GM20431 (cell line): ENCODE results near the gene COMMD2.

ENCODE experiments used
- in situ Hi-C: fragments of 300-500 bp; cut with MseI, MboI; formaldehyde crosslinking; loops from one replicate; pipeline ENCODE4 v1.15.0; 2020; ENCODE audit warnings: low sequenced_read_pairs; ENCODE audit not compliant: unreplicated experiment

The COMMD2 gene

DNA sequence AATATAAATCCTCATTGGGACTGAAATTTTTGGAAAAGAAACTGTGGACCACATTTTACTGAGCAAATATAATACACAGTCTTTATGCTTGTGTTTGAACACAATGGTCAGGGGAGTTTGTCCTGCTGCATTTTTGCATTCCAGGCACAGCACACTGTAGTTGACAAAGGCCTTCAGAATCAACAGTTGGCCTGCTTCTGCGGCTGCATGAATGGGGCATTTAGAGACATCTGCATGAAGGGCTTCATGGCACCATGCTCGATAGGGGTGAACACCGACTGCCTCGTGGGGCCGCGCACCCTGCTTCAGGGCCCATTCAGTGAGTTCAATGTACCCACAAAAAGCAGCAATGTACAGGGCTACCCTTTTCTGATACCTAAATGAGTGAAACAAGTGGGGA lies 15.4 kb upstream of the COMMD2 start:
- in situ Hi-C loops: loop anchor here (25.0 kb wide), 1 partner anchor 255 kb away; no protein-coding TSS in a partner anchor

GRCh38 chr3:149765762-149766334 lies 13.6 kb upstream of the COMMD2 start:
- in situ Hi-C loops: loop anchor here (25.0 kb wide), 1 partner anchor 254 kb away; no protein-coding TSS in a partner anchor

DNA sequence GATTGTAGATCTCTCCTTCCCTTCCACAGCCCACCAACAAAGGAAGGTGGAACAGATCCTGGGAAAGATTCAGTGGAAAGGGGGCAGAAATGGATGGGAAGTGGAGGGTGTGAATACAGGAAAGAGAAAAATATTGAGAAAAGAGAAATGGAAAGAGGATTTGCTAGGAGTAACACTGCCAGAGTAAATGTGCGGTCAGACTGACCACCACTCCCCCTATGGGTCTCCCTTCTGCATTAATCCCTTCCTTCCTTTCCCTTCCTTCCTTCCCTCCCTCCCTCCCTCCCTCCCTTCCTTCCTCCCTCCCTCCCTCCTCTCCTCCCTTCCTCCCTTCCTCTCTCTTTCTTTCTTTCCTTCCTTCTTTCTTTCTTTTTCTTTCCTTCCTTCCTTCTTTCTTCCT lies 12.0 kb upstream of the COMMD2 start:
- in situ Hi-C loops: loop anchor here (25.0 kb wide), 1 partner anchor 252 kb away; no protein-coding TSS in a partner anchor

GRCh38 chr3:149763565-149764195 lies 11.4 kb upstream of the COMMD2 start:
- in situ Hi-C loops: loop anchor here (25.0 kb wide), 1 partner anchor 251 kb away; no protein-coding TSS in a partner anchor

DNA sequence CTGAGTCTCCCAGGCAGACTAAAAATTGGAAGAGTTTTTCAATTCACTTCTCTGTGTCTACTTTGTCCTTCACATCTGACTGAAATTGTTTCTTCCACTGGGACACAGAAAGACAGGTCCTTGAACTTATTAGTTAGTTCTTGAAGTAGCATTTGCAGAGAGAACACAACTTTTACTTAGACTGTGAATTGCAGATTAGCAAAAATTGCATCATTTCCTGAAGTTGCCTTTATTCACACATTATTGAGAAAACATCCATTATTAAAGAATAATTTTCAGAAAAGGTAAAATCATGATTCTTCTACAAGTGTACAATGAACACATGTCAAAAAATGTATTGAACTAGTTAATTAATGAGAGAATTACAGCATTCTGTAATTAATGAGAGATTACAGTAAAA lies 1.4 kb upstream of the COMMD2 start:
- in situ Hi-C loops: loop anchor here (25.0 kb wide), 1 partner anchor 241 kb away; no protein-coding TSS in a partner anchor

DNA sequence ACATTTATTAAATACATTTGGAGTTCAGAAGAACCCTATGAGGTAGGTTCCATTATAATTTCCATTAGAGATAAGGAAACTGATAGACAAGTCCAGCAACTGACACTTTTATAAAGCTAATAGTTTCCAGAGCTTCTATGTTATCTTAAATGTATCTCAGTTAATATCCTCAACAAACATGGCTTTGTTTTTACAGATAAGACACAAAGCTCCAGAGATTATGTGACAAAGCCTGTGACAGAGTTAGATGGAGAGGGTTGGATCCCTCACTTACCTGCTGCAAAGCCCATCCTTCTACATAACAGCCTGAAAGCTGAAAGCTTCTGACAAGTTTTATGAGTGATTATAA lies 473 bp upstream of the COMMD2 start:
- in situ Hi-C loops: loop anchor here (25.0 kb wide), 1 partner anchor 240 kb away; no protein-coding TSS in a partner anchor

DNA sequence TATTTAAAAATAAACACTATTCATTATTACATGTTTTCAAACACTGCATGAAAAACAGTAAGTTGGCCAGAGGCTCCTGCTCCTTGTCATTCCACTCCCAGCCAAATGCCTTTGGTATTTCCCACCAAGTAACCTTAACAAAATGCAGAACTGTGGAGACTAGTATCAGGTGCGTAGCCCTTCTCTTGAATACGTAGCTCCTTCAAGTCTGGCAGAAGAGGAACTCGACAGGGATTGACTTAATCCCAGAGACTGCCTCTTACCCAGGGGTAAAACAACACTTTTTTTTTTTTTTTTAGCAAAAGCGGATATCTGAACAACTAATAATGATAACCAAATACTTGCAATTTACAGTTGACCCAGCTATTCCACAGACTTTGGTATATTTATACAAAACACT lies 738 bp downstream of the COMMD2 start:
- in situ Hi-C loops: loop anchor here (25.0 kb wide), 1 partner anchor 239 kb away; no protein-coding TSS in a partner anchor

- in situ Hi-C loops: no loop called here
These were observed 7.7 kb downstream of the COMMD2 start for GRCh38 chr3:149744606-149745005.

GRCh38 chr3:149744151-149744550 lies 8.1 kb downstream of the COMMD2 start:
- in situ Hi-C loops: no loop called here

- in situ Hi-C loops: no loop called here
These were observed 12.9 kb downstream of the COMMD2 start for GRCh38 chr3:149739396-149739795.

- in situ Hi-C loops: no loop called here
These were observed 13.4 kb downstream of the COMMD2 start for GRCh38 chr3:149738876-149739275.

DNA sequence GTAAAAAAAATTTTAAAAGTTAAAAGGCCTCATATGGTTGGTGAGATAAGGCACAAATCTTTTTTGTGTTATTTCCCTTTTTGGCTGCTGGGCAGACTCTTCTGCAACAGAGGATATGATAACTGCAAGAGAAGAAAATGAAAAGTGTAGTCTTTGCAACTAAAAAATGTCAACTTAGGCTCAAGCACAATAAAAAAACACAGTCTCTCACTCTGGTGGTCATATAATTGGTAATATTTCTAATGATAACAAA lies 15.4 kb downstream of the COMMD2 start:
- in situ Hi-C loops: no loop called here

- in situ Hi-C loops: no loop called here
These were observed 15.9 kb downstream of the COMMD2 start for GRCh38 chr3:149736175-149736952.

- in situ Hi-C loops: no loop called here
These were observed 20.1 kb downstream of the COMMD2 start for GRCh38 chr3:149732234-149732633.

GRCh38 chr3:149727656-149728055 lies 24.6 kb downstream of the COMMD2 start:
- in situ Hi-C loops: no loop called here

GRCh38 chr3:149726716-149727407 lies 25.4 kb downstream of the COMMD2 start:
- in situ Hi-C loops: no loop called here

DNA sequence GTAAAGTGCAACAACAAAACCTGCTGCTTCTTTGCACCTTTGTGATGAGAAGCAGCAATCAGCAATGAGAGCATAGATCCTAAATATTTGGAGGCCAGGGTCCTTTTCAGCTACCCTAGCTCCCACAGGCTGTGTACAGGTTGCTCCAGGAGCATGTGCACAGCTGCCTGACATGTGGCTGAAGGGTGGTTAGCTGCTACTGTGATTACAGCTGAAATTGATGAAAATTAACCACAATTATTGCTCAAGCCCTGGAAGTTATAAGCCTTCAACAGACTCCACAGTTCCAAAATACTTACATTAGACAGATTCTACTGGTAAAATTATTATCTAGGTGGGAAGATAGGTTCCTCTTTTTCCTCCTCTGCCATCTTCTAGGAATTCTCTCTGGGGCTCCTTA lies 28.5 kb downstream of the COMMD2 start:
- in situ Hi-C loops: no loop called here

- in situ Hi-C loops: no loop called here
These were observed 31.4 kb downstream of the COMMD2 start for GRCh38 chr3:149720918-149721317.

DNA sequence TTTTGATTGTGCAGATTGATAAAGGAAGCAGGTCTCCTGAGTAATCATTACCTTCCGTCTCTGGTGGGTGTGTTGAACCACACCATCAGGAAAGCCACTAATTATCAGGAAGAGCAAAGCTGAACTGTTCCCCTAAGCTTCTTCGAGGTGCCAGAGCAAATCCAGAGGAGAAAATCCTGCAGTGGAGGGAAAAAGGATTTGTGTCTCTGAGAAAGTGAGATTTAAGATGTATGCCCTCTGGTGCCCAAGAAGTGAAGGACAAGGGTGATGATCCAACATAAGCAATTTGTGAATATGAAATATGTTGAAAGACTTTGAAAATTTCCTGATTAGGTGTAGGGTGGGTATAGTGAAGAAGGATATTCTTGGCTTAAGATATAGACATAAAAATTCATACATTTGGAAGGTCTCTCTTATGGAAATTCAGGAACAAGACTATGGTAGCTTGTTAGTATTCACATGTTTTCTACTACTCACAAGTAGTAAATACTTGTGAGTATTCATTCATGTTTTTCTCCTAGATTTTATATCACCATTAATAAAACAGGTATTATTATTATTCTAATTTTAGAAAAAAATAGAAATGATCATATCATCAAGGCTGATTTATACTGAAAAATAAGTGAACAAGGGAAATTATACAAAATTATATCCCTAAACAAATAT lies 34.8 kb downstream of the COMMD2 start:
- in situ Hi-C loops: no loop called here

DNA sequence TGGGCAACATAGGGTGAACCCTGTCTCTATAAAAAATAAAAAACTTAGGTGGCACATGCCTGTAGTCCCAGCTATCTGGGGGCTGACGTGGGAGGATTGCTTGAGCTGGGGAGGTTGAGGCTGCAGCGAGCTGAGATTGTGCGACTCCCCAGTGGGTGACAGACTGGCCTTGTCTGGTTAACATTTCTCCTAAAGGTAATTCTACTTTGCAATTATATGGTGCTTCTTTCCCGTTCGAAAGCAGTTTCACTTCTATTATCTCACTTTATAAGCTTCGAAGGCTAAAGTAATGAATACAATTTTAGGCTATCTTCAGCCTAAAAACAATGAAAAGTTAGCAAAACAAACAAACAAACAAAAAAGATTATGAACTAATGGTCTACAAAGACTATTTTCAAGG lies 35.3 kb downstream of the COMMD2 start:
- in situ Hi-C loops: no loop called here
